Measurements from ENCODE around the gene FNBP1L.

FNBP1L gene

DNA sequence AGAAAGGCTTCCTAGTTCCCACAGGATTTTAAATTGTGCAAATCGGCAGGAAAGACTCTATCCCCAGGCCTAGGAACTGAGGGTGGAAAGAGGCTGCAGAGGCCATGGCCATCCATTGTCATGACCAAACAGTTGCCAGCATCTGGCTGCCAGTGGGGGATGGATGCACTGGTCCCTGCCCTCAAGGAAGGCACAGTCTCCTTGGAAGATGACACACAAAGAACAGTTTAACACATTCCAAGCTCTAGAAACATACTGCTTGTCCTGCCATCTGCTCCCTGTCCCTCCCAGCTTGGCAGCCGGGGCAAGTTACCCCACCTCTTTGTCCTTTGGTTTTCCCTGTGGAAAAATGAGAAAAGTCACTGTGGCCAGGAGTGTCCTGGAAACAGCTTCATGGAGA lies 150.5 kb downstream of the FNBP1L start:
- TF ChIP-seq, protein P1, sequence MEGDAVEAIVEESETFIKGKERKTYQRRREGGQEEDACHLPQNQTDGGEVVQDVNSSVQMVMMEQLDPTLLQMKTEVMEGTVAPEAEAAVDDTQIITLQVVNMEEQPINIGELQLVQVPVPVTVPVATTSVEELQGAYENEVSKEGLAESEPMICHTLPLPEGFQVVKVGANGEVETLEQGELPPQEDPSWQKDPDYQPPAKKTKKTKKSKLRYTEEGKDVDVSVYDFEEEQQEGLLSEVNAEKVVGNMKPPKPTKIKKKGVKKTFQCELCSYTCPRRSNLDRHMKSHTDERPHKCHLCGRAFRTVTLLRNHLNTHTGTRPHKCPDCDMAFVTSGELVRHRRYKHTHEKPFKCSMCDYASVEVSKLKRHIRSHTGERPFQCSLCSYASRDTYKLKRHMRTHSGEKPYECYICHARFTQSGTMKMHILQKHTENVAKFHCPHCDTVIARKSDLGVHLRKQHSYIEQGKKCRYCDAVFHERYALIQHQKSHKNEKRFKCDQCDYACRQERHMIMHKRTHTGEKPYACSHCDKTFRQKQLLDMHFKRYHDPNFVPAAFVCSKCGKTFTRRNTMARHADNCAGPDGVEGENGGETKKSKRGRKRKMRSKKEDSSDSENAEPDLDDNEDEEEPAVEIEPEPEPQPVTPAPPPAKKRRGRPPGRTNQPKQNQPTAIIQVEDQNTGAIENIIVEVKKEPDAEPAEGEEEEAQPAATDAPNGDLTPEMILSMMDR (IDR thresholded peaks at IDR 0.05; ENCODE audit: low read depth, low read length) = no peak
- no peak overlapping the region for H3K4me3 ChIP-seq (replicated peaks in 1 of 2; ENCODE audit: low read depth in 2 of 2, low read length in 2 of 2)
- no peak for DNase-seq (ENCODE audit: low read depth in 2 of 2)

DNA sequence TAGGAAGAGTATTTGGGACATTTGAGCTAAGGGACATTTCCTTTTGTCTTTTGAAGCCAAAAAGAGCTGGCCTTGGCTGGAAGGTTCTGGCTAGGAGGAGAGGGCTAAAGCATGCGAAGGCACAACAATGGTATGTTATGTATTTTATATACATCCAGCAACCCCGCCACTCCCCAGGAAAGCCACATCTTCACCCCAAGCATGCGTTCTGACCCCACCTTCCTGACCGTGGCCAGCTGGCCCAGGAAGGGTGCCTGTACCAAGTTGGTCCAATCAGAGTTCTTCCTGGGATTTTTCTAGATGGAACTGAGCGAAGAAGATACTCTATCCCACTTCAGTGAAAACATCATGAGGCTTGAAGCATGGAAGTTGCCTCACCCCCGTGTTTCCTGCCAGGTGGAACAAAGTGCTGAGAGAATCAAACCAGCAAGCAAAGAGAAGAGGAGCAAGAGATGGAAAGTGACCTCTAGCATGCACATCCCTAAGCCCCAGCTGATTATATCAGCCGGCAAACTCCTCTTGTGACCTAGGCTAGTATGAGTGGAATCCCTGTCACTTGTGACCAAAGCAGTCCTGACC lies 151.0 kb downstream of the FNBP1L start:
- TF ChIP-seq, protein P1 (IDR thresholded peaks at IDR 0.05; ENCODE audit: low read depth, low read length) = no peak
- no peak overlapping the region for H3K4me3 ChIP-seq (replicated peaks in 1 of 2; ENCODE audit: low read depth in 2 of 2, low read length in 2 of 2)
- DNase-seq (ENCODE audit: low read depth in 2 of 2) = no peak

DNA sequence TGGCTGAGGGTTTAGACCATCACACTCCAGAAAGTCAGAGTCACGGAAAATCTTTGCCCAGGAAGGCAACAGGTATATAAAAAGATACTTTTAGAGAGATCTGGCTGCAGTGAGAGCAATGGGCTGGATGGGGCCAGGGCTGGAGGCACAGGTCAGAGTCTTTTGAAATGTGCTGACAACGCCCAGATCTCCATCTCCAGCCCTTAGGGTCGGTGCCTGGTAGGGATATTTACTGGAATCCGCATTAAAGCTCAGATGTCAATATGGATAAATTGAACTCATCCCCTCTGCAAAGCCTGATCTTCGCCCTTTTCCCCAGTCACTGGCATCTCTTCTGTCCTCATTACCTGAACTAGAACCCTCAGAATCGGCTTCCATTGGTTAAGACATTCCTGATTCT lies 151.6 kb downstream of the FNBP1L start:
- no peak for DNase-seq (ENCODE audit: low read depth in 2 of 2)
- H3K4me3 ChIP-seq (replicated peaks in 1 of 2; ENCODE audit: low read depth in 2 of 2, low read length in 2 of 2) = no peak overlapping the region
- TF ChIP-seq, protein P1 (IDR thresholded peaks at IDR 0.05; ENCODE audit: low read depth, low read length) = no peak

DNA sequence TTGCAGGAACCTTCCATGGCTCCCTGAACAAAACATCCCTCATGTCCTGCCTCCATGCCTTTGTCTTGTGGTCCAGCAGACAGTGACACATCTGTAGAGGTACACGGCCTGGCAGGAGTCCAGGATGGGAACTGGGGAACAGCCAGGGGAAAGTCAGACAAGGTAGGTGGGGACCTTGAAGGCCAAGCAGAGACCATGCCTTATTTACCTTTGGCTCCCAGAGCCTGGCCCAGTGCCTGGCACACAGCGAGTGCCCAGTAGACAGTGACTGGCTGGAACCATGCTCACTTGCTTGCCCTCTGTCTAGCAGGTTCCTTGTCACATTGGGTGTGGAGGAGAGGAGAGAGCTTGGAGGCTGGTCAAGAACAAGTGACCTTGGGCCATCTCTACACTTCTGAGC lies 152.7 kb downstream of the FNBP1L start:
- TF ChIP-seq, protein P1 (IDR thresholded peaks at IDR 0.05; ENCODE audit: low read depth, low read length) = no peak
- H3K4me3 ChIP-seq (replicated peaks in 1 of 2; ENCODE audit: low read depth in 2 of 2, low read length in 2 of 2) = no peak overlapping the region
- no peak for DNase-seq (ENCODE audit: low read depth in 2 of 2)

DNA sequence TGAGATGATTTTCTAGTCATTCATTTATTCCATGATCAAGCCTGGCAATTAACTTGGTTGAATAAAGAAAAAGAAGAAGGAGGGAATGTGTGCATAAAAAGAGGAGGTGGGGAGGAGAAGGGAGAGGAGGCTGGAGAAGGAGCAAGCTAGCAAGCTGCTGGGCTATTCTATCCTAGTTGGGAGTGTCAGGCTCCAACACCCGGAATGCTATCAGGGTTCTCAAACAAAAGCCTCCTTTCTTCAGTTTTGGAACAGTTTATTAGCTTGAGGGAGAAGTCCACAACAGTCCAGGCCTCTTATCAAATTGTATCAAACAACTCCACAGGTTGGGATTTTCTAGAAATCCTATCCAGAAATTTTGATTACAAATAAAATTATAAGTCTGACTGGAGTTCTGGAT lies 153.8 kb downstream of the FNBP1L start:
- no peak overlapping the region for H3K4me3 ChIP-seq (replicated peaks in 1 of 2; ENCODE audit: low read depth in 2 of 2, low read length in 2 of 2)
- no peak for DNase-seq (ENCODE audit: low read depth in 2 of 2)
- TF ChIP-seq, protein P1 (IDR thresholded peaks at IDR 0.05; ENCODE audit: low read depth, low read length) = no peak

DNA sequence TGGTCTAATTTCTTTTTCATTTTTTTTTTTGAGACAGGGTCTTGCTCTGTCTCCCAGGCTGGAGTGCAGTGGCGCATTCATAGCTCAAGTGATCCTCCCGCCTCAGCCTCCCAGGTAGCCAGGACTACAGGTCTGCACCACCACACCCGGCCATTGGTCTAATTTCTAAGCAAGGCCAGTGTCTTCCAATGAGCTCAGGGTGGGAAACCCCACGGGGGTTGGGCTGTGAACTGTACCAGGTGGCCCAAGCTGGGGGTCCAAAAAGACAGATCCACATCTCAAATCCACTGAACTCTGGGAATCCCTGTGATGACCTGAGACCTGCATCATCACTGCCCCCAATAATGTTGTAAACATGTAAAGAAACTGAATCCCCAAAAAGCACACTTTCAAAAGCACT lies 154.2 kb downstream of the FNBP1L start:
- no peak overlapping the region for H3K4me3 ChIP-seq (replicated peaks in 1 of 2; ENCODE audit: low read depth in 2 of 2, low read length in 2 of 2)
- no peak for DNase-seq (ENCODE audit: low read depth in 2 of 2)
- TF ChIP-seq, protein P1 (IDR thresholded peaks at IDR 0.05; ENCODE audit: low read depth, low read length) = no peak

DNA sequence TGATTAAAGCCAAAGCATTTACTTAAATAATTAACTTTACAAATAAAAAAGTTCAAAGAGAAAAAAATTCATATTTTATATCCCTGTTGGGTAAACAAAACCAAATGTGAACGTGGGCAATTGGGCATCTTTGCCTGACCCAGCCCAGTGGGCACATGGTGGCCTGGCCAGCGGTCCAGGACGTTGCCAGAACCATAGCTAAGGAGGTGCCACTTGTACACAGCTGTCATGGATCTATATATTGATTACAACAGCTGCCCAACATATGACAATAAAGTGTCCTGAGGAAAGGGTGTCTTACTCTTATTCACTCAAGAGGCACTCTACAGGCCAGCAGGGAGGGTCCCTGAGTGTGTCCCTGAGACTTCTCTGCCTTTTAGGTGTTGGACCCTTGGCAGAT lies 155.2 kb downstream of the FNBP1L start:
- TF ChIP-seq, protein P1 (IDR thresholded peaks at IDR 0.05; ENCODE audit: low read depth, low read length) = no peak
- no peak for DNase-seq (ENCODE audit: low read depth in 2 of 2)
- H3K4me3 ChIP-seq (replicated peaks in 1 of 2; ENCODE audit: low read depth in 2 of 2, low read length in 2 of 2) = no peak overlapping the region
